GM18520 (cell line): ENCODE results near the gene MFSD6L.

Experiments
- ATAC-seq: cut with Tn5 transposase; IDR thresholded peaks from one replicate; pipeline ENCODE4 v1.9.1; 2021; ENCODE audit not compliant: unreplicated experiment

The MFSD6L gene

DNA sequence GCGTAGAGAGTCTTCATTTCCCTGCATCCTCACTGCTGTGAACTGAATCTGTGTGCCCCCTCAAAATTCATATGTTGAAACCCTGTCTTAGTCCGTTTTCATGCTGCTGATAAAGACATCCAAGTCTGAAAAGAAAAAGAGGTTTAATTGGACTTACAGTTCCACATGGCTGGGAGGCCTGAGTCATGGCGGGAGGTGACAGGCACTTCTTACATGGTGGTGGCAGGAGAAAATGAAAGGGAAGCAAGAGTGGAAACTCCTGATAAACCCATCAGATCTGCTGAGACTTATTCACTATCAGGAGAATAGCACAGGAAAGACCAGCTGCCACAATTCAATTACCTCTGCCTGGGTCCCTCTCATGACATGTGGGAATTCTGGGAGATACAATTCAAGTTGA, 51.4 kb downstream of the MFSD6L start:
- no peak for ATAC-seq
